Bronchial epithelial cell (primary cell): ENCODE data around the gene PAM. TPM values are rescaled to one million over a fixed set of nuclear protein-coding genes. Genes with fewer than 3 reads are reported as not detected.

ENCODE experiments used
- DNase-seq: peaks from one replicate; pipeline ENCODE4 v3.0.0-alpha.2; 2010; ENCODE audit warnings: low read depth
- FAIRE-seq: peaks from 2 replicates; lab custom pipeline; 2011; peaks lifted over from hg19 to GRCh38; lab: Jason Lieb, UNC
- H3K27me3 ChIP-seq: 2 replicates; pipeline ENCODE4 v1.5.1; 2011; ENCODE audit warnings: low read length; ENCODE audit not compliant: control insufficient read depth, insufficient read depth
- H3K36me3 ChIP-seq: 2 replicates; pipeline ENCODE4 v1.5.1; 2011; ENCODE audit warnings: low read length; ENCODE audit not compliant: control insufficient read depth, insufficient read depth
- H3K4me3 ChIP-seq: 2 replicates; pipeline ENCODE4 v1.5.1; 2011; ENCODE audit warnings: mild to moderate bottlenecking, low read depth, low read length, control low read depth
- CTCF ChIP-seq: IDR thresholded peaks from 2 replicates; pipeline ENCODE4 v1.5.1; 2011; ENCODE audit warnings: mild to moderate bottlenecking, moderate library complexity, low read length, control low read depth, inconsistent platforms; ENCODE audit not compliant: insufficient read depth, severe bottlenecking
- total RNA-seq: library from RNA; depleted of rRNA; stranded (reverse); fragments of >200 nt; gene quantifications from 2 replicates; pipeline ENCODE4 v1.2.1, GENCODE V29; 2014

Gene PAM
- total RNA-seq, 1 donor from 2014 or later = 68.4 TPM

DNA sequence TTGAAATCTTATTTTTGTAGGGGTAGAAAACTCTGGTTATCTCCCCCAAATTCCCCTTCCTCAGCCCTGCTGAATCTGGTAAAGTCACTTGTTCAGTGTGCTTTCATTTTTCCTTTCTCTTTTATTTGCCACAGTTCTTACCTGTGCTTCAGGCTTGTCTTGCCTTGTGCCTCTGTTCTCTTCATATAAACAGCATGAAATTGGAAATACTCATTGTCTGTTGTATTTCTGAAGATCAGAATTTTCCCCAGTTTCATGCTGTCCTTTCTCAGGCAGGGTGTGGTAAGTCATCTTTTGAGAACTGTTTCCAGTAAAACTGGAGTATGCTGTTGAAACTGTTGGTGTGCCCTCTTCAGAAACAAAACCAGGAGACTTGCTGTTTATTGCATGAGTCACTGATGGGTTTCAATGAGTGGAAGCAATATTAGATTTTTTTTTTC, 7.0 kb downstream of the PAM start:
- DNase-seq = peak; percentile 64
- no peak for TF ChIP-seq CTCF
- Histone ChIP-seq H3K4me3 (no peak overlapping the region), H3K27me3 (no peaks in the 10 kb centered on the region), H3K36me3 (no peaks in the 10 kb centered on the region)
- no peak for FAIRE-seq

GRCh38 chr5:102762562-102763227, 7.6 kb downstream of the PAM start:
- Histone ChIP-seq H3K4me3 (no peak overlapping the region), H3K36me3 (no peaks in the 10 kb centered on the region), H3K27me3 (no peaks in the 10 kb centered on the region)
- no peak for FAIRE-seq
- peak; percentile 73 for DNase-seq
- TF ChIP-seq CTCF = no peak

DNA sequence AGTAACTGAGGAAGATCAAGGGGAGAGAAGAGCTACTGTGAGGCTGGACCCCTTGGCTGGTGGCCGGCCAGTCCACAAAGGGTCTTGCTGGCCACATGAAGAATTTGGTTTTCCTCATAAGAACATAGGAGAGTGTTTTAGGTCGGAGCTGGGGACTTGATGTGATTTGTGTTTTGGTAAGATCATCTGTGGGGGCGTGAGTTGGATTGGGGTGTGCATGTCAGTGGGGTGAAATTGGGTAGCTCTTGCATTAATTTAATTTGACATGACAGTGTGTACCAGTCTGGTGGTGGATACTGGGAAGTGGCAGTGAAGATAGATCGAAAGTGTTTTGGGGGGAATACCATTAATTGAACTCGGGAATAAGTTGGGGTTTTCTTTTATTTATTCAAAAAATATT, 8.6 kb downstream of the PAM start:
- FAIRE-seq (no peak), DNase-seq (no peak)
- Histone ChIP-seq H3K27me3 (no peaks in the 10 kb centered on the region), H3K36me3 (no peaks in the 10 kb centered on the region), H3K4me3 (no peak overlapping the region)
- no peak for TF ChIP-seq CTCF

DNA sequence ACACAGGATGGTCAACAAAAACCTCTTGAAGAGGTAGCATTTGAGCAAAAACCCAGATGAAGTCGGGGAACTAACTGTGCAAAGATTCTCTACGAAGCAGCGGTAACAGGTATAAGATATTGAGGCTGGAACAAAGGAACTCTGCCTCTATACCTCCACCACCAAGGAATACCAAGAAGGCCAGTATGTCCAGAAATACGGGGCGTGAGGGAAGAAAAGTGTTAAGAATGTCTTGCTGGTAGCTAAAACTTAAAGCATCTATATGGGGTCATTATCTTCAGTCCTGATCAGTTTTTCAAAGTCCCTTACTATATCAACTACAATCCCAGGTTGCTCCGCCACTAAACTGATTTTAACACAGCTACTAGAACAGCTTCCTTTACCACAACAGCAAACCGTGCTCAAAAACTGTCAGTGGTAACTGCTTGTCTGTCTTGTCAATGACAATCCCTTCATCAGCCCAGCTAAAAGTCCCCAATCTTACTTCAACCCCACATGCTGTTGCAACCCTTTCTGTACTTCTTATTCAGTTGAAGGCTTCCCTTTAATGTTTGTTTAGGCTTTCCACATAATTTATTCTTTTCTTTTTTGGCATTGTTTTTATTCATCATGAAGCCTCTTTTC, 9.4 kb downstream of the PAM start:
- DNase-seq (no peak), FAIRE-seq (no peak)
- no peaks in the 10 kb centered on the region for H3K36me3 ChIP-seq
- no peak for TF ChIP-seq CTCF
- no peak overlapping the region for H3K4me3 ChIP-seq
- H3K27me3 ChIP-seq = no peaks in the 10 kb centered on the region

- Histone ChIP-seq H3K27me3 (no peaks in the 10 kb centered on the region), H3K36me3 (no peaks in the 10 kb centered on the region), H3K4me3 (no peak overlapping the region)
- no peak for TF ChIP-seq CTCF
- DNase-seq (no peak), FAIRE-seq (no peak)
These were observed 10.2 kb downstream of the PAM start for GRCh38 chr5:102765350-102765749.
